Peyer's patch (tissue), 4 donors: Measurements from ENCODE around the gene PARS2. TPM values are rescaled to one million over a fixed set of nuclear protein-coding genes. Genes with fewer than 3 reads are reported as not detected.

Experiments
- DNase-seq, 3 donors: peaks; one replicate each; pipeline ENCODE4 v3.0.0-alpha.2; 2017 to 2019
- H3K27ac ChIP-seq, 4 donors: fragments of 200-600 bp; sonication (generic); one replicate each; pipeline ENCODE4 v1.5.1; 2016 to 2019
- H3K27me3 ChIP-seq, 2 donors: fragments of 200-600 bp; sonication (generic); one replicate each; pipeline ENCODE4 v1.5.1; 2019
- H3K36me3 ChIP-seq, 3 donors: fragments of 200-600 bp; sonication (generic); one replicate each; pipeline ENCODE4 v1.5.1; 2016 to 2019
- H3K4me1 ChIP-seq, 4 donors: fragments of 200-600 bp; sonication (generic); one replicate each; pipeline ENCODE4 v1.5.1; 2016 to 2019
- H3K4me3 ChIP-seq, 4 donors: fragments of 200-600 bp; sonication (generic); 1 replicate in 3 of 4; 2 replicates in 1 of 4; pipeline ENCODE4 v1.5.1; 2016 to 2019; ENCODE audit warnings: mild to moderate bottlenecking in 1 of 4
- H3K9me3 ChIP-seq, 4 donors: fragments of 200-600 bp; sonication (generic); one replicate each; pipeline ENCODE4 v1.5.1; 2016 to 2019; ENCODE audit warnings: mild to moderate bottlenecking in 1 of 4
- CTCF ChIP-seq, 6 experiments: fragments of 450-650 bp in 4 of 6; fragments of 200-600 bp in 2 of 6; sonication (generic) in 1 of 6; IDR thresholded peaks; one replicate each; pipeline ENCODE4 v1.5.1; 2017 to 2019; ENCODE audit warnings: antibody characterized with exemption in 6 of 6, mild to moderate bottlenecking in 3 of 6, moderate library complexity in 1 of 6
- POLR2A ChIP-seq, 2 donors: fragments of 450-650 bp; IDR thresholded peaks; one replicate each; pipeline ENCODE4 v1.5.1; 2017; ENCODE audit warnings: antibody characterized with exemption in 2 of 2, mild to moderate bottlenecking in 2 of 2, moderate library complexity in 2 of 2
- total RNA-seq, 4 donors: library from RNA; depleted of rRNA; stranded (reverse); fragments of >200 nt; gene quantifications; one replicate each; pipeline ENCODE4 v1.1.0, GENCODE V29; 2016

PARS2 gene
- total RNA-seq, 4 donors from 2014 or later = 1.7 to 10.0 (median 5.8) TPM

- TF ChIP-seq CTCF (IDR thresholded peaks at IDR 0.05) (no peak), POLR2A (IDR thresholded peaks at IDR 0.05) (no peak)
- no peak overlapping the region for H3K4me3 ChIP-seq
- H3K27me3 ChIP-seq = no peaks in the 10 kb centered on the region
- H3K36me3 ChIP-seq = no peaks in the 10 kb centered on the region
- H3K27ac ChIP-seq = no peak overlapping the region
- peaks cover 0 to 6% (median 0%) of the 10 kb centered on the region in 4 donors for H3K4me1 ChIP-seq
- no peak for DNase-seq
- H3K9me3 ChIP-seq = no peaks in the 10 kb centered on the region
Observed at GRCh38 chr1:54774820-54775498, 10.6 kb upstream of the PARS2 start.

GRCh38 chr1:54772951-54773350, 8.6 kb upstream of the PARS2 start:
- no peak overlapping the region for H3K4me3 ChIP-seq
- peaks cover 0 to 6% (median 0%) of the 10 kb centered on the region in 4 donors for H3K4me1 ChIP-seq
- no peaks in the 10 kb centered on the region for H3K9me3 ChIP-seq
- H3K27ac ChIP-seq = no peak overlapping the region
- no peak for DNase-seq
- no peak for TF ChIP-seq CTCF (IDR thresholded peaks at IDR 0.05)
- no peaks in the 10 kb centered on the region for H3K27me3 ChIP-seq
- H3K36me3 ChIP-seq = no peaks in the 10 kb centered on the region

- DNase-seq = no peak
- no peaks in the 10 kb centered on the region for H3K27me3 ChIP-seq
- no peak overlapping the region for H3K4me3 ChIP-seq
- H3K36me3 ChIP-seq = no peaks in the 10 kb centered on the region
- no peaks in the 10 kb centered on the region for H3K9me3 ChIP-seq
- TF ChIP-seq CTCF (IDR thresholded peaks at IDR 0.05) (peak in 3 of 6 experiments; percentile 37 to 50 (median 47)), POLR2A (IDR thresholded peaks at IDR 0.05) (no peak)
- H3K4me1 ChIP-seq = peaks cover 0 to 6% (median 3%) of the 10 kb centered on the region in 4 donors
- no peak overlapping the region for H3K27ac ChIP-seq
Observed at GRCh38 chr1:54768093-54768492, 3.8 kb upstream of the PARS2 start.

GRCh38 chr1:54767526-54767925, 3.2 kb upstream of the PARS2 start:
- H3K9me3 ChIP-seq = no peaks in the 10 kb centered on the region
- TF ChIP-seq CTCF (IDR thresholded peaks at IDR 0.05) (no peak), POLR2A (IDR thresholded peaks at IDR 0.05) (no peak)
- peaks cover 0 to 8% (median 3%) of the 10 kb centered on the region in 4 donors for H3K4me1 ChIP-seq
- no peak overlapping the region for H3K27ac ChIP-seq
- DNase-seq = no peak
- no peak overlapping the region for H3K4me3 ChIP-seq
- no peaks in the 10 kb centered on the region for H3K27me3 ChIP-seq
- H3K36me3 ChIP-seq = no peaks in the 10 kb centered on the region

GRCh38 chr1:54766726-54767125, 2.4 kb upstream of the PARS2 start:
- no peak for TF ChIP-seq CTCF (IDR thresholded peaks at IDR 0.05)
- TF ChIP-seq POLR2A (IDR thresholded peaks at IDR 0.05) = no peak
- Histone ChIP-seq H3K27me3 (no peaks in the 10 kb centered on the region), H3K4me1 (peaks cover 0 to 8% (median 3%) of the 10 kb centered on the region in 4 donors), H3K27ac (no peak overlapping the region), H3K9me3 (no peaks in the 10 kb centered on the region), H3K36me3 (no peaks in the 10 kb centered on the region), H3K4me3 (no peak overlapping the region)
- no peak for DNase-seq
